ENCODE results near the gene SPACA7.
"Not testable (repeated sequence)": the region's sequence is repeated elsewhere in the genome, so short reads cannot be mapped to it uniquely, and the experiment has no call there.

GRCh38 chr13:112398347-112398746, 22.2 kb downstream of the SPACA7 start:
- TF ChIP-seq EZH2 (IDR thresholded peaks at IDR 0.05; ENCODE audit: borderline replicate concordance, insufficient read depth, low read length, poor library complexity, severe bottlenecking); CTCF (IDR thresholded peaks at IDR 0.05; ENCODE audit: poor library complexity, severe bottlenecking); MXI1 (conservative IDR thresholded peaks at IDR 0.05; ENCODE audit: poor library complexity, severe bottlenecking); EP300 (conservative IDR thresholded peaks at IDR 0.05; ENCODE audit: poor library complexity, severe bottlenecking); SMC3 (conservative IDR thresholded peaks at IDR 0.05; ENCODE audit: poor library complexity): not testable (repeated sequence)
